ENCODE data around the gene TMEM108. TPM values are rescaled to one million over a fixed set of nuclear protein-coding genes. Genes with fewer than 3 reads are reported as not detected.

TMEM108 gene
- total and polyA plus RNA-seq, 11 donors = 0.14 to 2.8 (median 0.57) TPM

- H3K27me3 ChIP-seq = no peaks in the 10 kb centered on the region
- ATAC-seq (no peak), DNase-seq (no peak)
- H3K4me3 ChIP-seq = no peak overlapping the region
- no peak overlapping the region for H3K27ac ChIP-seq
- no peaks in the 10 kb centered on the region for H3K9me3 ChIP-seq
- no peaks in the 10 kb centered on the region for H3K36me3 ChIP-seq
- intact Hi-C loops (cut with DNase I) = no loop called here
- TF ChIP-seq, protein P1, sequence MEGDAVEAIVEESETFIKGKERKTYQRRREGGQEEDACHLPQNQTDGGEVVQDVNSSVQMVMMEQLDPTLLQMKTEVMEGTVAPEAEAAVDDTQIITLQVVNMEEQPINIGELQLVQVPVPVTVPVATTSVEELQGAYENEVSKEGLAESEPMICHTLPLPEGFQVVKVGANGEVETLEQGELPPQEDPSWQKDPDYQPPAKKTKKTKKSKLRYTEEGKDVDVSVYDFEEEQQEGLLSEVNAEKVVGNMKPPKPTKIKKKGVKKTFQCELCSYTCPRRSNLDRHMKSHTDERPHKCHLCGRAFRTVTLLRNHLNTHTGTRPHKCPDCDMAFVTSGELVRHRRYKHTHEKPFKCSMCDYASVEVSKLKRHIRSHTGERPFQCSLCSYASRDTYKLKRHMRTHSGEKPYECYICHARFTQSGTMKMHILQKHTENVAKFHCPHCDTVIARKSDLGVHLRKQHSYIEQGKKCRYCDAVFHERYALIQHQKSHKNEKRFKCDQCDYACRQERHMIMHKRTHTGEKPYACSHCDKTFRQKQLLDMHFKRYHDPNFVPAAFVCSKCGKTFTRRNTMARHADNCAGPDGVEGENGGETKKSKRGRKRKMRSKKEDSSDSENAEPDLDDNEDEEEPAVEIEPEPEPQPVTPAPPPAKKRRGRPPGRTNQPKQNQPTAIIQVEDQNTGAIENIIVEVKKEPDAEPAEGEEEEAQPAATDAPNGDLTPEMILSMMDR (IDR thresholded peaks at IDR 0.05) = no peak
- no peak for TF ChIP-seq POLR2A (IDR thresholded peaks at IDR 0.05)
- 61 to 76% (median 62%) methylated on average over 4 of the region's 4 CpGs for WGBS, 4 donors
- H3K4me1 ChIP-seq = no peaks in the 10 kb centered on the region
Observed at GRCh38 chr3:133283958-133284807, 246.0 kb downstream of the TMEM108 start.

GRCh38 chr3:133289322-133289721, 251.1 kb downstream of the TMEM108 start:
- H3K27ac ChIP-seq = no peak overlapping the region
- ATAC-seq (no peak), DNase-seq (no peak)
- no peak overlapping the region for H3K4me3 ChIP-seq
- H3K27me3 ChIP-seq = no peaks in the 10 kb centered on the region
- intact Hi-C loops (cut with DNase I) = no loop called here
- peaks cover 0 to 12% (median 0%) of the 10 kb centered on the region in 12 donors for H3K4me1 ChIP-seq
- no peaks in the 10 kb centered on the region for H3K36me3 ChIP-seq
- WGBS, 4 donors = 76 to 86% (median 82%) methylated on average over 3 of the region's 3 CpGs
- TF ChIP-seq, protein P1 (IDR thresholded peaks at IDR 0.05) = no peak
- TF ChIP-seq POLR2A (IDR thresholded peaks at IDR 0.05) = no peak
- no peaks in the 10 kb centered on the region for H3K9me3 ChIP-seq

DNA sequence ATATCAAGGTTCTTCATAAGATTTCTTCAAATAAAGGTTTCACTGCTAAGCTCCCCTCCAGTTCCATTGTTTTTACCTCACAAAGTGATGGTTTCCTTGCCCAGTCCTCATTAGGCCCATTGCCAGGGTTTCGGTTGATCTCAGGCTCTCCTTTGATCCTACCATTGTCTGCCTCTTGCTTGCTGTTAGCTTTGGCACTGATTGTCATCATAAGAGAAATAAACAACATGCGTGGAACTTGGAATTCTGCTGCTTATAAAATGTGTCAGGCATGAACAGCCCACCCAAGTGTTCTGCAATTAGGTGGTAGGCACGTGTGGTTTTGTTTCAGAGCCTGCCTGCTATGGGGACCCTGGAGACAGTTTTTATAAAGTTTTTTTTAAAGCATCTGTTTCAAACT, 254.1 kb downstream of the TMEM108 start:
- ATAC-seq (no peak), DNase-seq (no peak)
- H3K27ac ChIP-seq = no peak overlapping the region
- TF ChIP-seq POLR2A (IDR thresholded peaks at IDR 0.05) = no peak
- TF ChIP-seq, protein P1 (IDR thresholded peaks at IDR 0.05) = no peak
- no peak overlapping the region for H3K4me3 ChIP-seq
- intact Hi-C loops (cut with DNase I) = no loop called here
- H3K27me3 ChIP-seq = no peaks in the 10 kb centered on the region
- peaks cover 0 to 40% (median 10%) of the 10 kb centered on the region in 12 donors for H3K4me1 ChIP-seq
- WGBS, 4 donors = 49 to 54% (median 50%) methylated on average over 3 of the region's 3 CpGs
- no peaks in the 10 kb centered on the region for H3K9me3 ChIP-seq
- no peaks in the 10 kb centered on the region for H3K36me3 ChIP-seq

DNA sequence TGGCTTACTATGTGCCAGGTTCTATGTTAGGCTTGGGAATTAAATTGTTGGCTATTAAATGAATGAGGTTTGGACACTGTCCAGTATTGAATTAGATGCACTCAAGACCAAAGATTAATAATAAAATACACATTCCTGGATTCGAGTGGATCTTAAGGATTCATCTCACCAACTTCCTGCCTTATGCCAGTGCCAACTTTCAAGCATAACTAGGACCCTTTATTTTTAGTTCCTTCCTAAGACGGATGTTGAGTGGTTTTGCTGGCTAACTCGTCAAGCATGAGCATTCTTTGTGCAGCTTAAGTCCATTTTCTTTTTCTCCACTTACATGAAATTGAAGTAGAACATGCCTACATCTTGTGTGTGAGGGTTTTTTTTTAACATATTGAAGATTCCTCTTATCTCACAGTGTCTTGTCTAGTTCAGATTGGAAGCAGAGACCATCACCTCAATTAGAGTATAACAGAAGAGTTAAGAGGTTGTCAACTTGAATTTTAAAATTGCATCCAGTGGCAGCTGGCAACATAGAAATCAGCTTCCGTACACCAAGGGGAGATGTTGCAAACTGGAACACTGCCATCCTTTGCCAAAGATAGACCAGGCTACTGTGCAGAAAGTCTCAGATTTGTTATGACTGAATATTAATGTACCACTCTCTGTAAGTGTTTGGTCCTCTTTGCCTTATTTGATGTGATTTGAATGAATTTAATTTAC, 255.4 kb downstream of the TMEM108 start:
- Histone ChIP-seq H3K27me3 (no peaks in the 10 kb centered on the region), H3K4me3 (no peak overlapping the region), H3K9me3 (no peaks in the 10 kb centered on the region), H3K4me1 (peaks cover 0 to 42% (median 10%) of the 10 kb centered on the region in 12 donors), H3K36me3 (no peaks in the 10 kb centered on the region), H3K27ac (no peak overlapping the region)
- TF ChIP-seq POLR2A (IDR thresholded peaks at IDR 0.05) = no peak
- TF ChIP-seq, protein P1 (IDR thresholded peaks at IDR 0.05) = no peak
- ATAC-seq = no peak
- intact Hi-C loops (cut with DNase I) = no loop called here
- no peak for DNase-seq
- WGBS, 4 donors = 22 to 31% (median 23%) methylated on average over 4 of the region's 4 CpGs

All from heart left ventricle (tissue), 16 donors.